HG03064 (cell line): ENCODE measurements around the gene PLEKHA6.

Source experiments
- ATAC-seq: cut with Tn5 transposase; IDR thresholded peaks from one replicate; pipeline ENCODE4 v1.9.1; 2021; ENCODE audit warnings: low read depth; ENCODE audit not compliant: unreplicated experiment

Gene PLEKHA6

DNA sequence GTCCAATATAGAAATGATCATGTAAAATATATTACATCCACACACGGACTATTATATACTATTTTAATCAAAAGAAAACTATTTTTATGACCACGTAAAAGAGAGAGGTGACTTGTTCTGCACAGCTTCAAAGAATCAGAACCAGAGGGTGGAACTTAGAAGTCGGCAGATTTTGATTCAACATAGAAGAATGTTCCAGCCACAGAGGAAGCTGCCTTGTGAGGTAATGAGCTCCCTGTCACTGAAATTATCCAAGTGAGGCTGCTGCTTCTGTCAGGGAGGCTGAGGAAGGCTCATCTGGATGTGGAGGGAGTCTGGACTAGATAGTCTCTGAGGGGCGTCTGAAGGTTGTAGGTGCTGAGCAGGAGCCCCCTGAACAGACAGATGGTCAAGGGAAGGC lies 2.7 kb downstream of the PLEKHA6 start:
- no peak for ATAC-seq

DNA sequence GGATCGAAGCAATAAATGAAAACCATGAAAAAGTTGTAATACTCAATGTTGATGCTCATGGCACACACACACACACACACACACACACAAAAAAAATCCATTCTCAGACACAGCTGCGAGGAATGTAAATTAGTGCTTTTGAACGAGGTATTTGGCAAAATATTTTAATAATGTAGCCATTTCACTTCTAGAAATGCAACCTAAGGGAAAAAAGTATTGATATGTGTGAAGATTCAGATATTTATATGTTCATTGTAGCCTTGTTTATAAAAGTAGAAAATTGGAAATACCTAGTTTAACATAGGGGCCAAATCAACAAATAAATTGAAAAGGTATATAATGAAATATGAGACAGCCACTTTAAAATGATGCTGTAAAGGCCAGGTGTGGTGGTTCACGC lies 3.8 kb downstream of the PLEKHA6 start:
- no peak for ATAC-seq

DNA sequence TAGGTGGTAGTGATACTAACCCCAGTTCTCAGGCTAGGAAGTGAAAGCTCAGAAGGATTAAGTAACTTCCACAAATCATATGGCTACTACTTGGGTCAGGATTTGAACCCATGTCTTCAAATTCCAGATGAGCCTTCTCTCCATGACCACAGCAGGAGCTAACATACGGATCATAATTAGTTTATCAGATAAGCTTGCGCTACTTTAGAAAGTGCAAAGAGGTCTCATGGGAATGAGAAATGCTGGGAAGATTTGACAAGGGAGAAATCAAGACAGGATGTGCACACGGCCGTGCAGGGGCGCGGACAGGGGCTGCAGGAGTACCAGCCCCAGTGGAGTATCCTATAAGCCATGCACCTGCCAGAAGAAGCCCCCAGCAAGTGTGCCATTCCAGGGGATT lies 5.2 kb downstream of the PLEKHA6 start:
- no peak for ATAC-seq

DNA sequence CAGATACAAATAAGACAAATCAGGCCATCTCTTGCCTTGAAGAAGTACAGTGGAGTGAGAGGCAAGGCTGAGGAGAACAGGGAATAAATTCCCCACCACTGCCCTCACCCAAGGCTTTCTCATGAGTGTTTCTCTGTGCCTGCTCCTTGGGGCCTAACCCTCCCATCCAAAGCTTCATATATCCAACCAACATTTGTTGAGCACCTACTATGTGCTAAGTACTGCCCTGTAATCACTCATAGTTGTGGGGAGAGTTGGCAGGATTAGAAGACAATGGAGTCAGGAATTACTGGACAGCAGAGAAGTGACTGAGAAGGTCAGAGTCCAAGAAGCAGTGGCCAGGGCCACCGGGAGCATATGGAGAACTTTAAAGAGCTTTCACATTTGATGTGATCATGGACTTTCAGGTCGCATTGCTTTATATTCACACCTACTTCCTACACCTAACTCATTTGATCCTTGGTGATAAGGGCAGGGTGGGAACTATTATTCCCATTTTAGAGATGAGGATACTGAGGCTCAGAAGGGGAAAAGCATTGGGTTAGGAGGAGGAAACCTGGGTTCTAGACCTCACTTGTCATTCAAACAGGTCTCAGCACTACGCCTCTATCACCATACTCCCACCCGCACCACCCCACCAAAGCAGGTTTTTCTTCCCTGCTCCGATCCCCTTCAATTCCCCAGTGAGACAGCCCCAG lies 6.4 kb downstream of the PLEKHA6 start:
- no peak for ATAC-seq

DNA sequence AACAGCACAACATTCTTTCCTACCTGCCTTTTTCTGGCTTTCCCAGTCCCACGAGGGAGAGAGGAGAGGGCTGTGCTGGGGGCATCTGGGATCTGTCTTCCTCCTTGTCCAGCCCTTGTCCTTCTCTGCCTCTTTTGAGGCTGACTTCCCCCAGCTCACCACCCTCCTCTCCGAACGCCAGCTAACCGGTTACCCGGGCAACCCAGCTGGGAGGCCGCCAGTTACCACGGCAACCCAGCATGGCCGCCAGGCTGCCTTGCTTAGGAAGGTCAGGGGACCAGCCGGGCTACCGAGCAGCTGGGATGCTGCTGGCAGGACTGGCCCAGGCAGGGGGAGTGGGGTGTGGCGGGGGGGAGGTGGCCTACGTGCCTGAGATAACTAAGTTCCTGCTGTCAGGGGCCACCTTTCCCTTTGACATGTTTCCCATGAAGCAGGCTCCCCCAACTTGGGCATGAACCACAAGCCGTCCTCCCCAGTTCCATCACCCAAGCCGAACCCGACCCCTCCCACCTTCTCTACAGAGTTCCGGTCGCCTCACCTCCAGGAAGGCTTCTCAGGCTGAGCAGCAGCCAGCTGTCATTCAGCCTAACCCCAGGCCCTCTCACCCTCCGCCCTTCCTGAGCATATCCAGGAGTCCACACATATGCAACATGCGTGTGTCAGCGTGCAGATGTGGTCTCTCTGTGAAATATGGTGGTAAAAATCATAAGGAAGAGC lies 8.7 kb downstream of the PLEKHA6 start:
- ATAC-seq = no peak

DNA sequence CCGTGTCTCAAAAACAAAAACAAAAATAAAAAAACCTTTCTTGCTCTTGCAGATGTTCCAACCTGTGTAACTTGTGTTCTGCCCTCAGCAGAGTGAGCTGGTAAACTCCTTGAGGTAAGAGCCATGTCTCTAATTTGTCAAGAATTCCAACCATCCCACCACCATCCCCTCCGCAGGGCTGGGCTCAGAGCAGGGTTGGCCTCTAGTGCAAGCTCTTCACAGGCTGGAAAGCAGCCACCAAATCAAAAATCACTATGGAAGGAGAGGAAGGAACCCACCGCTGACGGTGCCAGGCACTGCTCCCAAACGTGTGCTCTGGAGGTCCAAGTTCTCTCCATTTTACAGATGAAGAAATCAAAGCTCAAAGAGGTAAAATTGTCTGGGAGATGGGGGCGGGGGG lies 9.4 kb downstream of the PLEKHA6 start:
- no peak for ATAC-seq

DNA sequence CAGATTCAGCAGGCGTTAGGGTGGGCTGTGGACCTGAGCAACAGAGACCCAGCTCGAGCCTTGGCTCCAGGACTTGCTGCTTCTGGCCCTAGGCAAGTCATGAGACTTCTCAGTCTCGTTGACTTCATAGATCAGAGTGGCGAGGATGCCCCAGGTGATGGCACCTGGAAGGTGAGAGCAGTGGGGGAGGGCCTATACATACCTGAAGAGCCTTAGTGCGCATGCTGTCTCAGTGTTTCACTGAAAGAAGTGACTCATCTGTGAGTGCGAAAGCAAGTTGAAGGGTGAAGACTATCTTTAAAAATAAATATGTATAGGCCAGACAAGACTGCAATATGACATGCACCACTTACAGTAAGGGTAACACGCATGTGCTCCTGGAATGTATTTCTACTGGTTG lies 10.1 kb downstream of the PLEKHA6 start:
- ATAC-seq = no peak

DNA sequence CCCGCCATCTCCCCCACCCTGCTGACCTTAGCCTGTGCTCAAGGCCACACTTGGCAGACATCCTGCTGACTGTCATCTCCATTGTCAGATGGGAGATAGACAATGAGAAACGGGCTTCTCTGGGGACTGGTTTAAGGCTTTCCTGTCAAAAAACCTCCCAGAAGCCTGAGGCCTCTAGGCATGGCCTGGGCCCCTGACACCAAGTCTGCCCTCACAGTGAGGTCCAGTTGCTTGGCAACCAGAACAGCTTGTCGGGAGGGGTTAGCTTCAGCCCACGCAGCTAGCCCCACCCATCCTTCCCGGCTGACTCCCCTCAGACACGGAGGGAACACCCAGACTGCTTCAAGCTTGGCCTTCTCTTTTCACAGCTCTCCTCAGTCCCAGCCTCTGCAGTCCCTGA lies 11.0 kb downstream of the PLEKHA6 start:
- no peak for ATAC-seq

DNA sequence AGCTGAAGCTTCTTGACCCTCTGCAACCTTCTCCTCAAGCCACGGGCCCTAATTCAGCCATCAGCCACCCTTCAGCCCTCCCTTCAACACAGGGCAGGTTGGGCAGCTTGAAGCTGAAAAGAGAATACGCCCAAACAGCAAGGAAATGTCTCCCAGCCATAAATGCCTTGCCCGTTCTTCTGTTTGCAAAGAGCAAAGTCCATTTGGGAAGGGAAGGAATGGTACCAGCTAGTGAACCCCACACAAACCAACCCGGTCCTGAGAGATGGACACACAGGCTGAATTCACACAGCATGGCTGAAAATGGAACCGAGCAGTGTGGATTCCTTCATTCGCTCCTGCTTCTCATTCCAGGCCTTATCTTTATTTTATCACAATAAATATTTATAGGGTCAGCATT lies 11.5 kb downstream of the PLEKHA6 start:
- ATAC-seq = no peak

DNA sequence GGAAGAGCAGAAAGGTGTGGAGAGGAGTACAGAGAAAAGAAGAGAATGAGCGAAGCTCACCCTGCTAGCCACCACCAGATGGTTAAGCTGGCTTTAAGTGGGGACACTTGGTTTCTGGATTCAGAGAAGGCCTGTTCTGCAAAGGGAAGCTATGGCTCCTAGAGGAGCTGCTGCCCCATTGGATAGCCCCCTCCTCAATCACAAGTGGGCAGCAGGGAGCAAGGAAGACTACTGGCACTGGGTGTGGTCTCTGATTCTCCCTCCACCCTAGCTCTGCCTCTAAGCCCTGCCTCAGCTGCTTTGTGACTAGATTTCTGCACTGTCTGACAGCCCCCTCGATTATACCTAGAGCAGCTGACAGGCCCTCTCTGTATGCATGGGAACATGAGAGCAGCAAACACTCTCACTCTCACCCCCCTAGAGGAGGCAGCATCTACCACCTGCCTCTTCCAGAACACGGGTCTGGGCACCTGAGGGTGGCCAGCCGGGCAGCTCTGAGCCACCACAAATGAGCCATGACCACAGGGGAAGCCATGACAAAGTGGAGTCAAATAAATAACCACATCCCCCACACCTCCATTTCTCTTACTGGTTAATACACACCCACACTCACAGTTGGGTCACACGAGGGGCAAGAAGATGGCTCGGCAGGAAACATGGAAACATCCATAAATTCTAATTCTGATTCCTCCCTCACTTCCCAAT lies 13.6 kb downstream of the PLEKHA6 start:
- no peak for ATAC-seq

DNA sequence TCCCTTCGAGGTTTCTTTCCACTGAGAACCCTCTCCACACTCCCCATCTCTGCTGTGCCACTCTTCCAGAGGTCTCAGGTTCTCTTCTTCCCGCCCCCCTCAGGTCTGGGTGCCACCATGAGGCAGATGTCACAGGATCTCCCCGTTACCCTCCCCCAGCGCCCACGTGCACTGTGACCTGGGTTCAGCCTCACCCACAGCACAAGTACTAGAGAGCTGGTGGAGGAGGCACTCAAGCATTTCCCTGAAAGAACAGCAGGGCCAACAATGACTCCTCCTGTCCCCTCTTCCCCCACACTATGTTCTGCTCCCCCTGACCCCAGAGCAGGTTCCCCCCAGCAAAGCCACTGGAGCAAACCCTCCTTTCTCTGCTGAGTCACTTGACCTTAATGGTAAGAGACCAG lies 14.3 kb downstream of the PLEKHA6 start:
- ATAC-seq = no peak

DNA sequence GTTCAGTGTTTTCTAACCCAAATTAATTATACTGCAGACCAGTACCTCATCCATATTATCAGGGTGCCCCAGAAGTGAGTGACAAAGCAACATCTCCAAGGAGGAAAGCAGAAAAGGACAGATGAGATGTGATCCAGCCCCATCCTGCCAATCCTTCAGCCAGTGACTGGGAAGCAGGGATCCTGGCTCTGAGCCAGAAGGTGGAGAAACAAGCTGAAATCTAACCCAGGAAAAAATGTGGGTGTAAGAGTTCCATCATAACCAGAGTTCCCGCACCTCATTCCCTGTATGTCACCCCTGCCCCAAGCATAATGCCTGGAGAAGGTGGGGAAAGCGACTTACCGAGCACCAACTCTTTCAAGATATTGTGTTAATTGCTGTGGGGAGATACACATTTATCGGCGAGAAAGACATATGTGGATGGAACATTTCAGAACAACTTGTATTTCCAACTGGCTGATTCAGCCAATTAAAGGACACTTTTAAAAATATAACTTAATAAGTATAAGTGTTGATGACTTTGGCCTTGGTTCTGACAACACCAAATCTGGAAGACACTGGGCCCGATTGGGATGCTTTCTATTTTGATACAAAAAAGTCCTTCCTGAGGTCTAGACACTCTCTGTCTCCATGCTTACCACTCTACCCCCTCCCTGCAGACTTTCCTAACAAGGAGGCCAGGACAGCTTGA lies 14.9 kb downstream of the PLEKHA6 start:
- no peak for ATAC-seq

DNA sequence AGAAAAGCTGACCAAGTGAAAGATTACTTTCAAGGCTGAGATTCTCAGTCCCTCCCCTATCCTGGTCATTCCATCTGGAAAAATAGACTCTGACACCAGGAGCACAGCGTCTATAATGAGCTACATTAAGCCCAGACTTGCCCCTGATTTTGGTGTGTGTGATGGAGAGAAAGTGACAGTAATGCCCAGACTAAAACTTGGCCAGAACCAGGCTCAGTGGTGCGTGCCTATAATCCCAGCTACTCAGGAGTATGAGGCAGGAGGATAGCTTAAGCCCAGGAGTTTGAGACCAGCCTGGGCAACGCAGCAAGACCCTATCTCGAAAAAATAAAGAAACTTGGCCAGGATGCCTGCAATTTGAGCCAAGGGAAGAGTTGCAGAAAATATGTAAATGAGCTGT lies 15.9 kb downstream of the PLEKHA6 start:
- ATAC-seq = no peak

DNA sequence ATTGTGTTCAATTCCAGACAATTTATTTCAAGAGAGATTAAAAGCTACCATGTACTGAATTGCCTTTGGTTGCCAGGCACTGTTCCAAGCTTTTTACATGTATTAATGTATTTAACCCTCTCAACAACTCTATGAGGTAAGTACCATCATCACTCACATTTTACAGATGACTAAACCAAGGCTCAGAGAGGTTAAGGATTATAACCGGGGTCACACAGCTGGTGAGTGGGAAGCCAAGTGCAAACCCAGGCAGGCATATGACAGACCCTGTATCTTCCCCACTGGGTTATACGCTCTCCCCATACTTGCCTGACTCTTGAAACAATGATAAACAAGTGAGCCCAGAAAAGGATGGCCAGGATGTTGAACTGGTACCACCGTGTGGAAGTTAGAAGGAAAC lies 16.5 kb downstream of the PLEKHA6 start:
- no peak for ATAC-seq

DNA sequence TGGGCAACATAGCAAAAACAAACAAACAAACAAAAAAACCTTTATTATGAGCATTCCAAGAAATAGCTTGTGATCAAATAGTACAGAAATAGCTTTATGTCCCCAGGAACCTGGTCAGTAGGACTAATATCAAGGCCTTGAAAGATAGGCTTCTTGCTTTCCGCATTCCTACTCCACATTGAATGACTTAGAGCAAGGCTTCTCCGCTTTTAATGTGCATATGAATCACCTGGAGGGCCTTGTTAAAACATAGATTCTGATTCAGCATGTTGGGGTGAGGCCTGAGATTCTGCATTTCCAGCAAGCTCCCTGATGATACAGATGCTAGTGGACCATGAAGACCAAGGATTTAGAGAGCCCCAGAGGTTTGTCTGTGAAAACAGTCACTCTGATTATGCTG lies 17.4 kb downstream of the PLEKHA6 start:
- ATAC-seq = no peak

DNA sequence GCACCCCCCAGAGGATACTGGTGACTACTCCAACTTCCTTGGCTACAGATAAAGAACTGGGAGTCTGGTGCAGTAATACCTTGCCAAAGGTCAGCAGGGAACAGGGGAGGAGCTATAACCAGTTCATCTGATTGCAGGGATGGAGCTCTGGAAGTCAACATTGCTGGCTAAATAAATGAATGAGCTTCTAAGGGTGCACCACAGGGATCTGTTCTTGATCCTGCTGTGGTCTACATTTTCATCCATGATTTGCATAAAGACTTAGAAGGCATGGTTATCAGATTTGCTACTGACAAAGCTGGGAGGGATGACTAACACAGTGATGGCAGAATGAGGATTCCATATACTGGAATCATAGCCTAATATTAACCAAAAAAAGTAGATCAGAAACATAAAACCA lies 18.3 kb downstream of the PLEKHA6 start:
- ATAC-seq = no peak

DNA sequence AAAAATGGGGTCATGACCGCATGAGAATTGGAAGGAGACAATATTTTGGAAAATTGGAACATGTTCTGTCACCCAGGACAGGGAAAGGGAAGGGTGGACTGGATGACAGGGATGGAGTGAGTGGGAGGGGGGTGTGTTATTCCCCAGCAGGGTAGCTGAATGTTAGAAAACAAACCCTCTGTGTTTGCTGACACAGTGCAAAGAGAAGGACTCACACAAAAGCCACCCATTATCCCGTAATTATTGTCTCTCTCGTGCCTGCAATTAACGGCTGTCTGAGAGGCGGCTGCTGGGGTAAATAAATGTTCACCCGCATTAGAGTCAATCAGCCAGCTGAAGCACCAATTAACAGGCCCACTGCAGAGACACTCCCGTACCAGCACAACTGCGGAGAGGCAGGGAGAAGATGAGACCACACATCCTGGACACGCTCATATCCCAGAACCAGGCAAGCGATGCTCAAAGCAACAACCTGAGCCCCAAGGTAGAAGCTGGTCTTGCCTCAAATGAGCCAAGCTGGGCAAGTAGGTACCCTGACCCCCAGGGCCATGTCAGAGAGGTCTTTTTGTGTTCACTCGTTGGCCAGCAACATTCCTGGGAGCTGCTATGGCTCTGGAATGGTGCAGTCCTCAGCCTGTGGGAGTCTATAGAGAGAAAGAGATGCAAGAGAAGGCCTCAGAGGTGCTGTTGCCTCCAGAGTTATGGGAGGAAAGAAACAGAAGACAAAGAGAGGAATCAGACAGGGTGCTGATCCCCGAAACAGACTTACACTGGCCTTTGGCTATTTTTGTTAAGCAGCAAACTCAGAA lies 19.4 kb downstream of the PLEKHA6 start:
- ATAC-seq = no peak

DNA sequence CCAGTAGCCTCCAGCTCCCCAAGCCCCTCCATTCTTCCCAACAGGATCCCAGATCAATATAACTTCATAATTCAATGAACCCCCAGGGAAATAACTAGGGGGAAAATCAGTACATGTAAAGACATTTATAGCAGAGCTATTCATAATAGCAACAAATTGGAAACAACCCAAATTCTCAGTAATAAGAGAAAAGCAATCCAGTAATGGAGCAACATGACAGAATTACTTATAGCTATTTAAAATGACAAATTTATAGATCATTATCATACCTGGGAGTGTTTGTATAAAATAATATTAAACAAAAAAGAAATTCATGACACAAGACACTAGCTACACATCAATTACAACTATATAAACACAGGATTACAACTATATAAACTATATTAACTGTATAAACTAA lies 20.2 kb downstream of the PLEKHA6 start:
- no peak for ATAC-seq

DNA sequence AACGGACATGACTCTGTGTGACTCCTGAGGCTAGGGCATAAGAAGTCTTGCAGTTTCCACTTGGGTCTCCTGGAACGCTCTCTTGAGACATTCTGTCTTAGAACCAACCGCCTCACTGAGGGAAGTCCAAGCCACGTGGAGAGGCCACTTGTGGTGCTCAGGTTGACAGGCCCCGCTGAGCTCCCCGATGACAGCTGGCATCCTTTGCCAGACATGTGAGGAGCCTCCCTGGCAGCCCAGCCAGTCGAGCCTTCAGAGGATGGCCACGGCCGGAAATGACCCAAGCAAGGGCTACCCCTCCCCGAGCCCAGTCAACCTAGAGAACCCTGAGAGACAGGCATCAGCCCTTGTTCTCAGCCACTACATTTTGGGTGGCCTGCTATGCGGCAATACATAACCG lies 20.7 kb downstream of the PLEKHA6 start:
- ATAC-seq = no peak

DNA sequence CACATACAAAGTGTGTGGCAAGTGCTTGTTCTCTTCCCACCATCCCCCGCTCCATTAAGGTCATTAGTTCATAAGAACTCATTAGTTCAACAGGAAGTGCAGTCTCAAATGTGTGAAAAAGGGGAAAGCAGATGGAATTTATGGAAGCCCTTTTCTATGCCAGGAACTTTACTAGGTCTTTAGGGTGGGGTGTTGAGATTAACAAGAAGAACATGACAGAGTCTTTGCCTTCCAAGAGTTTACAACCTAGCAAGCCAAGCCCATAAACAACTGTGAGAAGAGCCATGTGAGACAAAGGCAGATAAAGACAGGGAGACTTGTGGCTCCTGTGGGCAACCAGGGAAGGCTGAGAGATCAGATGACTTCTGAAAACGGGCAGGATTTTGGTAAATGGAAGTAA lies 21.4 kb downstream of the PLEKHA6 start:
- no peak for ATAC-seq
